ENCODE results near the gene DSEL.

Gene DSEL

GRCh38 chr18:67500522-67501205 lies 15.9 kb downstream of the DSEL start:
- DNase-seq = no peak

GRCh38 chr18:67496469-67496868 lies 20.1 kb downstream of the DSEL start:
- no peak for DNase-seq

- no peak for DNase-seq
Observed at GRCh38 chr18:67486534-67486933, 30.0 kb downstream of the DSEL start.

GRCh38 chr18:67485655-67486054 lies 30.9 kb downstream of the DSEL start:
- no peak for DNase-seq

- no peak for DNase-seq
Observed at GRCh38 chr18:67484458-67484857, 32.1 kb downstream of the DSEL start.

GRCh38 chr18:67483952-67484351 lies 32.6 kb downstream of the DSEL start:
- no peak for DNase-seq

GRCh38 chr18:67483237-67483636 lies 33.3 kb downstream of the DSEL start:
- DNase-seq = peak; percentile 36

GRCh38 chr18:67478249-67478648 lies 38.3 kb downstream of the DSEL start:
- DNase-seq = no peak

GRCh38 chr18:67477522-67477921 lies 39.0 kb downstream of the DSEL start:
- DNase-seq = no peak

- no peak for DNase-seq
Observed at GRCh38 chr18:67476585-67476984, 39.9 kb downstream of the DSEL start.

- no peak for DNase-seq
Observed at GRCh38 chr18:67475673-67476072, 40.8 kb downstream of the DSEL start.

GRCh38 chr18:67468038-67468437 lies 48.5 kb downstream of the DSEL start:
- no peak for DNase-seq

- DNase-seq = no peak
Observed at GRCh38 chr18:67467188-67467587, 49.3 kb downstream of the DSEL start.

GRCh38 chr18:67464499-67464898 lies 52.0 kb downstream of the DSEL start:
- no peak for DNase-seq

GRCh38 chr18:67463829-67464228 lies 52.7 kb downstream of the DSEL start:
- DNase-seq = no peak

GRCh38 chr18:67456711-67457110 lies 59.8 kb downstream of the DSEL start:
- DNase-seq = no peak
